ENCODE data around the gene KRT83.

GRCh38 chr12:52335598-52336262, 14.5 kb upstream of the KRT83 start:
- TF ChIP-seq, protein P1, sequence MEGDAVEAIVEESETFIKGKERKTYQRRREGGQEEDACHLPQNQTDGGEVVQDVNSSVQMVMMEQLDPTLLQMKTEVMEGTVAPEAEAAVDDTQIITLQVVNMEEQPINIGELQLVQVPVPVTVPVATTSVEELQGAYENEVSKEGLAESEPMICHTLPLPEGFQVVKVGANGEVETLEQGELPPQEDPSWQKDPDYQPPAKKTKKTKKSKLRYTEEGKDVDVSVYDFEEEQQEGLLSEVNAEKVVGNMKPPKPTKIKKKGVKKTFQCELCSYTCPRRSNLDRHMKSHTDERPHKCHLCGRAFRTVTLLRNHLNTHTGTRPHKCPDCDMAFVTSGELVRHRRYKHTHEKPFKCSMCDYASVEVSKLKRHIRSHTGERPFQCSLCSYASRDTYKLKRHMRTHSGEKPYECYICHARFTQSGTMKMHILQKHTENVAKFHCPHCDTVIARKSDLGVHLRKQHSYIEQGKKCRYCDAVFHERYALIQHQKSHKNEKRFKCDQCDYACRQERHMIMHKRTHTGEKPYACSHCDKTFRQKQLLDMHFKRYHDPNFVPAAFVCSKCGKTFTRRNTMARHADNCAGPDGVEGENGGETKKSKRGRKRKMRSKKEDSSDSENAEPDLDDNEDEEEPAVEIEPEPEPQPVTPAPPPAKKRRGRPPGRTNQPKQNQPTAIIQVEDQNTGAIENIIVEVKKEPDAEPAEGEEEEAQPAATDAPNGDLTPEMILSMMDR (conservative IDR thresholded peaks at IDR 0.05; ENCODE audit: low read length): no peak
- no peak for TF ChIP-seq EZH2phosphoT487 (IDR thresholded peaks at IDR 0.05; ENCODE audit: borderline replicate concordance)

All from Loucy (cell line).